ENCODE measurements around the gene TBC1D22A.

The TBC1D22A gene

DNA sequence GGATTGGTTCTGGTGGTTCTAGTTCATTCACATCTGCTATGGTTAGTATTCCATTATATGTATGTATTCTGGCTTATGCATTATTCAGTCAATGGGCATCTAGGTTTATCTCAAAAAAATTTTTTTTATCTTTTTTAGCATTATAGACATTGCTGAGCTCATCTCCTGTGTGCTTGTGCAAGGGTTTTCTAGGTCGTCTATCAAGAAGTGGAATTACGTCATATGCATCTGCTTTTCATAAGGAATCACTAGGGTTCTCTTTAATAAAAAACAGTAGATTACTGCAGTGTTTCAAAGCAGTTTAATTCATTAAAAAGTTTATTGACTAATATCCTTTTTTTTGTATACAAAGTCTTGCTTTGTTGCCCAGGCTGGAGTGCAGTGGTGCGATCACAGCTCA, 21.3 kb downstream of the TBC1D22A start:
- Histone ChIP-seq H3K27ac (ENCODE audit: low read length) (no peak overlapping the region), H3K4me3 (ENCODE audit: low read length in 2 of 2) (no peak overlapping the region), H3K9ac (ENCODE audit: low read length in 2 of 2) (no peak overlapping the region), H3K36me3 (ENCODE audit: control insufficient read depth in 2 of 2, insufficient read depth in 2 of 2, low read length in 2 of 2) (peaks cover 0 to 3% of the 10 kb centered on the region in 2 donors), H3K4me1 (ENCODE audit: control insufficient read depth, insufficient read depth, low read length) (no peaks in the 10 kb centered on the region), H3K27me3 (ENCODE audit: control insufficient read depth in 1 of 2, insufficient read depth in 2 of 2, low read length in 2 of 2) (no peaks in the 10 kb centered on the region), H3K9me3 (ENCODE audit: control insufficient read depth in 2 of 2, low read length in 2 of 2) (no peaks in the 10 kb centered on the region)

DNA sequence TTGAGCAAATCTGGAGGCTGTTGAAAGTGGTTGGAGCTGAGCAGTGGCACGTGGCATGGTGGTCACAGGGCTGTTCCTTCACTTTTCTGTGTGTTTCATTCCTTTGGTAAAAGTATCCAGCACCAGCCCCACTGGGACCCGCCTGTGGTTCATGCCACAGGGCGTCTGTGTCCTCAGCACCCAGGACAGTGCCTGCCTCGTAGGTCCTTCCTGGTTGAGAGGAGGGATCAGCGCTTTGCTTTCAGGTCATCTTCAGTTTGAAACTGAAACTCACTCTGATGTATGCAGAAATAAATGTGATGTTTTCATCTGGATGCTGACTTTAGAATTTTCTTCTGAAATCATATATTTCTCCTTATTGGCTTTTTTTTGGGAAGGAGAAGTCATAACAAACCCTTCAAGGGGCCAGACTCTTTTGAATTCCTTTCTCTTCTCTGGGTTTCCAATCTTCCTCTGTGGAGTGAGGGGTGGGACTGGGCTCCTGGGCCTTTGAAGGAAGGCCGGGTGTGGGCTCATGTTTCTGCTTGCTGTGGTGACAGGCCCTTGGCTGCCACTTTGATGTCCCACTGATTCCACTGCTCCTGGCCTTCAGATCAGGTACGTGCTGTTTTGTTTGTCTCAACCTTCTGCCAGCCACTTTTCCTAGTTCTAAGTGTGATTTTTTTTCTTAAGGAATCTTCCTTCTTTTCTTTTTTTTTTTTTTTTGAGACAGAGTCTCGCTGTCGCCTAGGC, 26.2 kb downstream of the TBC1D22A start:
- H3K36me3 ChIP-seq (ENCODE audit: control insufficient read depth in 2 of 2, insufficient read depth in 2 of 2, low read length in 2 of 2), result peaks cover 2 to 12% of the 10 kb centered on the region in 2 donors

DNA sequence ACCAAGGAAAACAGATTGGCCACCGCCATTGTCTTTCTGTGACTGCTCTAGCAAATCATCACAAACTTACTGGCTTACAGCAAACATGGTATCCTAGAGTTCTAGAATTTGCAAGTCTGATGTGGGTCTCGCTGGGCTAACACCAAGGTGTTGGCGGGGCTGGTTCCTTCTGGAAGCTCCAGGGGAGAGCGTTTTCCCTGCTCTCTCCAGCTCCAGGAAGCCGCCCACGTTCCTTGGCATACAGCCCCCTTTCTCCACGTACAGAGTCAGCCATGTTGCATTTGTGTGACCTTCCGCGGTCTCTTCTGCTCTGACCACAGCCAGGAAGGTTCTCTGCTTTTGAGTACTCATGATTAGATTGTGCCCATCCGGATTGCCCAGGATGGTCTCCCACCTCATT, 27.5 kb downstream of the TBC1D22A start:
- Histone ChIP-seq H3K27ac (ENCODE audit: low read length) (no peak overlapping the region), H3K27me3 (ENCODE audit: control insufficient read depth in 1 of 2, insufficient read depth in 2 of 2, low read length in 2 of 2) (no peaks in the 10 kb centered on the region), H3K4me1 (ENCODE audit: control insufficient read depth, insufficient read depth, low read length) (peaks cover 9% of the 10 kb centered on the region), H3K4me3 (ENCODE audit: low read length in 2 of 2) (no peak overlapping the region), H3K36me3 (ENCODE audit: control insufficient read depth in 2 of 2, insufficient read depth in 2 of 2, low read length in 2 of 2) (peaks cover 9 to 20% of the 10 kb centered on the region in 2 donors), H3K9ac (ENCODE audit: low read length in 2 of 2) (no peak overlapping the region), H3K9me3 (ENCODE audit: control insufficient read depth in 2 of 2, low read length in 2 of 2) (no peaks in the 10 kb centered on the region)

More for the DNA sequence above, 26.2 kb downstream of the TBC1D22A start:
- Histone ChIP-seq H3K4me3 (ENCODE audit: low read length in 2 of 2) (no peak overlapping the region), H3K27ac (ENCODE audit: low read length) (no peak overlapping the region), H3K4me1 (ENCODE audit: control insufficient read depth, insufficient read depth, low read length) (peaks cover 9% of the 10 kb centered on the region), H3K27me3 (ENCODE audit: control insufficient read depth in 1 of 2, insufficient read depth in 2 of 2, low read length in 2 of 2) (no peaks in the 10 kb centered on the region), H3K9ac (ENCODE audit: low read length in 2 of 2) (no peak overlapping the region), H3K9me3 (ENCODE audit: control insufficient read depth in 2 of 2, low read length in 2 of 2) (no peaks in the 10 kb centered on the region)

DNA sequence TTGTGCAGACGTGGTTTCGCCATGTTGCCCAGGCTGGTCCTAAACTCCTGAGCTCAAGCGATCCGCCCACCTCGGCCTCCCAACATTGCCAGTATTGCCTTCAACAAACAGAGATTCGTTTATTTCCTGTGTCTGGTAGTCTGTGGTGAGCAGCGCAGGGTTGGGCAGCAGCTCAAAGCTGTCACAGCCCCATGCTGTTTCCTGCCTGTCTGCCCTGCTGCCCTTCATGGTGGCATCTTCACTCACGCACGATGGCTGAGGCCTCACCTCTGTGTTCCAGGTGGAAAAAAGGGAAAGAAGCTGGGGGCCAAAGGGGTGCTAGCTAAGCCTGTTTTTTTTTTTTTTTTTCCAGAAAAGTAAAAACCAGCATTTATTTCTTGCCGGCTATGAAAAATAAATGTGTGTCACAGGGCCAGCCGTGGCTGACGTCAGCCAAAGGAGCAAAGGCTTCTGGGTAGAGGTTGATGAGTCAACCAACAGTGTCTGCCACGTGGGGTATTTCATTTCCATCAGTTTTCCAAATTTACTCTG, 28.8 kb downstream of the TBC1D22A start:
- Histone ChIP-seq H3K9me3 (ENCODE audit: control insufficient read depth in 2 of 2, low read length in 2 of 2) (no peaks in the 10 kb centered on the region), H3K36me3 (ENCODE audit: control insufficient read depth in 2 of 2, insufficient read depth in 2 of 2, low read length in 2 of 2) (peaks cover 13 to 19% of the 10 kb centered on the region in 2 donors)

DNA sequence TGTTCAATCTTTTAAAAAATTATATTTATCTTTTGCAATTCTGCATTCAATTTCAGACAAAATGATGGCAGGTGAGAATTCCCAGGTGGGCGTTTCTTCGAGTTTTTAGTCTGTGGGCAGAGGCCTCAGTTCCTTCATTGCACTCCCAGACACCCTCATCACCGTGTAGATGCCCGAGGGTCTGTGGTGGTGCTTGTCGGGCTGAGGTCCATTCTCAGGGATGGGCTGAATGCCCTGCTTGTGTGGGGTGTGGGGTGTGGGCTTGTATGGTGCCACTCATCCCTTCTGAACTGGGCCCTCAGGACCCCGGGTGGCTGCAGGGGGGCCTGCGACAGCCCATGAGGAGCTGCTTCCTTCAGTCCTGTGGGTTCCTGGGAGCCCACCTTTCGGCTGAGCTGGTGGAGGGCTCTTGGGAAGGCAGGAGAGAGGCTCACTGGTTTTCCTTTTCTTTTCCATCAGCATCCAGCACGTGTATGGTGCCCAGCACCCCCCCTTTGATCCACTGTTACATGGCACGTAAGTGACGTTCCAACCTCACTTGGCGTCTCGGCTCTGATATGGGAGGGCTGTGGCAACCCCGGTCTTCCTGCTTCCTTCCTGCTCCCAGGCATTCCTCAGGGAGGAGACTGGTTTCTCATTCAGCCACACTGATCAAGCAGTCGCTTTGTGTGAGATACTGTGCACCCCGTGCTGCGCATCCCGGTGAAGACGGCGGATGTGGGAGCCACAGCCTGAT, 29.8 kb downstream of the TBC1D22A start:
- Histone ChIP-seq H3K27ac (ENCODE audit: low read length) (no peak overlapping the region), H3K36me3 (ENCODE audit: control insufficient read depth in 2 of 2, insufficient read depth in 2 of 2, low read length in 2 of 2) (peaks cover 13 to 20% of the 10 kb centered on the region in 2 donors), H3K9ac (ENCODE audit: low read length in 2 of 2) (no peak overlapping the region), H3K4me1 (ENCODE audit: control insufficient read depth, insufficient read depth, low read length) (peaks cover 9% of the 10 kb centered on the region), H3K9me3 (ENCODE audit: control insufficient read depth in 2 of 2, low read length in 2 of 2) (no peaks in the 10 kb centered on the region), H3K27me3 (ENCODE audit: control insufficient read depth in 1 of 2, insufficient read depth in 2 of 2, low read length in 2 of 2) (no peaks in the 10 kb centered on the region), H3K4me3 (ENCODE audit: low read length in 2 of 2) (no peak overlapping the region)

More for the DNA sequence above, 28.8 kb downstream of the TBC1D22A start:
- Histone ChIP-seq H3K9ac (ENCODE audit: low read length in 2 of 2) (no peak overlapping the region), H3K27me3 (ENCODE audit: control insufficient read depth in 1 of 2, insufficient read depth in 2 of 2, low read length in 2 of 2) (no peaks in the 10 kb centered on the region), H3K4me3 (ENCODE audit: low read length in 2 of 2) (peak overlapping the region in 1 of 2 donors; percentile 15), H3K27ac (ENCODE audit: low read length) (no peak overlapping the region), H3K4me1 (ENCODE audit: control insufficient read depth, insufficient read depth, low read length) (peaks cover 9% of the 10 kb centered on the region)

DNA sequence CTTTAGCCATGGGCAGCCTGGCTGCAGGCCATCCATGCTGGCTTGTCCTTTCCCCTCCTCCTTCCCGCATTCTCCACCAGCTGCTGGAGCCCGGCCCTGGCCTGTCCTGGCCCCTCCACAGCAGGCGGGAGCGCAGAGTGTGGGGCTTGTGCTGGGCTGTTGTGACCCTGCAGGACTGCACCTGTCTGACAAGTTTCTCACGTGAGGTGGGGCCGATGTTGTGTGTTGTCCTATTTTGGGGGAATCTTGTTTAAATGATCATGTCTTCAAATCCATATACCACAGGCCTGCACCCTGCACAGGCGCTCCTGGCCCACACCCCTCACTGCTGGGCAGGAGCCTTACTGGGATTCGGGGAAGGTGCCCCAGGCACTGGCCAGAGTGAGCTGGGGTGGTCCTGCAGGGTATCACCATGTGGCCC, 30.4 kb downstream of the TBC1D22A start:
- Histone ChIP-seq H3K27ac (ENCODE audit: low read length) (no peak overlapping the region), H3K27me3 (ENCODE audit: control insufficient read depth in 1 of 2, insufficient read depth in 2 of 2, low read length in 2 of 2) (no peaks in the 10 kb centered on the region), H3K36me3 (ENCODE audit: control insufficient read depth in 2 of 2, insufficient read depth in 2 of 2, low read length in 2 of 2) (peaks cover 17 to 23% of the 10 kb centered on the region in 2 donors)

DNA sequence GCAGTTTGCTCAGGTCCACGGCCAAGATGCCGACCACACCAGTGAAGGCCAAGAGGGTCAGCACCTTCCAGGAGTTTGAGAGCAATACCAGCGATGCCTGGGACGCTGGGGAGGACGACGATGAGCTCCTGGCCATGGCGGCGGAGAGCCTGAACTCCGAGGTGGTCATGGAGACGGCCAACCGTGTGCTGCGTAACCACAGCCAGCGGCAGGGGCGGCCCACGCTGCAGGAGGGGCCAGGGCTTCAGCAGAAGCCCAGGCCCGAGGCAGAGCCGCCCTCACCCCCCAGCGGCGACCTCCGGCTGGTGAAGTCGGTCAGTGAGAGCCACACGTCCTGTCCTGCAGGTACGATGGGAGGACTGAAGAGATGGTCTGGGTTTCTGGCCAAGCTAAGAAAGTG, 31.0 kb downstream of the TBC1D22A start:
- Histone ChIP-seq H3K4me3 (ENCODE audit: low read length in 2 of 2) (no peak overlapping the region), H3K9me3 (ENCODE audit: control insufficient read depth in 2 of 2, low read length in 2 of 2) (no peaks in the 10 kb centered on the region), H3K36me3 (ENCODE audit: control insufficient read depth in 2 of 2, insufficient read depth in 2 of 2, low read length in 2 of 2) (peaks cover 17 to 27% of the 10 kb centered on the region in 2 donors), H3K27ac (ENCODE audit: low read length) (no peak overlapping the region), H3K27me3 (ENCODE audit: control insufficient read depth in 1 of 2, insufficient read depth in 2 of 2, low read length in 2 of 2) (no peaks in the 10 kb centered on the region), H3K9ac (ENCODE audit: low read length in 2 of 2) (no peak overlapping the region), H3K4me1 (ENCODE audit: control insufficient read depth, insufficient read depth, low read length) (peaks cover 9% of the 10 kb centered on the region)

More for the DNA sequence above, 30.4 kb downstream of the TBC1D22A start:
- H3K4me3 ChIP-seq (ENCODE audit: low read length in 2 of 2), result no peak overlapping the region
- H3K4me1 ChIP-seq (ENCODE audit: control insufficient read depth, insufficient read depth, low read length), result peaks cover 9% of the 10 kb centered on the region
- no peaks in the 10 kb centered on the region for H3K9me3 ChIP-seq (ENCODE audit: control insufficient read depth in 2 of 2, low read length in 2 of 2)
- H3K9ac ChIP-seq (ENCODE audit: low read length in 2 of 2), result no peak overlapping the region

DNA sequence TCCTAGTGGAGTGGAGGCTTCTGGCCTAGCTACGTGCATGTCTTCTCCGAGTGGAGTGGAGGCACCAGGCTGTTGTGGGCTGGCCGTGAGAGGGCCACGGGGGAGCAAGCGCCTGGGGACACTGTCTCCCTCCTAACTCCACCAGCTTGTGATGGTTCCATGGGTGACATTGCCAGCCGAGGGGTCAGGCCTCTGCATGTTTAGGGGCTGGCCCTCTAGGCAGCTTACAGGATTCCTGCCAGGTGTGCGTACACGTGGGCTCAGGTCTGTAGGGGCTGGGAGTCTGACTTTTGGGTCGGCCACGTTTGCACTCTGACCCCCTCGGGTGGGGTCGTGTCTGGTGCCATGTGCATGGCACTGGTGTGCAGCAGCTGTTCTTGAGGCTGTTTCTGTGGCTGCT, 31.6 kb downstream of the TBC1D22A start:
- Histone ChIP-seq H3K27me3 (ENCODE audit: control insufficient read depth in 1 of 2, insufficient read depth in 2 of 2, low read length in 2 of 2) (no peaks in the 10 kb centered on the region), H3K4me3 (ENCODE audit: low read length in 2 of 2) (no peak overlapping the region), H3K9me3 (ENCODE audit: control insufficient read depth in 2 of 2, low read length in 2 of 2) (no peaks in the 10 kb centered on the region), H3K9ac (ENCODE audit: low read length in 2 of 2) (no peak overlapping the region), H3K27ac (ENCODE audit: low read length) (no peak overlapping the region), H3K4me1 (ENCODE audit: control insufficient read depth, insufficient read depth, low read length) (peaks cover 9% of the 10 kb centered on the region), H3K36me3 (ENCODE audit: control insufficient read depth in 2 of 2, insufficient read depth in 2 of 2, low read length in 2 of 2) (peaks cover 17 to 27% of the 10 kb centered on the region in 2 donors)

DNA sequence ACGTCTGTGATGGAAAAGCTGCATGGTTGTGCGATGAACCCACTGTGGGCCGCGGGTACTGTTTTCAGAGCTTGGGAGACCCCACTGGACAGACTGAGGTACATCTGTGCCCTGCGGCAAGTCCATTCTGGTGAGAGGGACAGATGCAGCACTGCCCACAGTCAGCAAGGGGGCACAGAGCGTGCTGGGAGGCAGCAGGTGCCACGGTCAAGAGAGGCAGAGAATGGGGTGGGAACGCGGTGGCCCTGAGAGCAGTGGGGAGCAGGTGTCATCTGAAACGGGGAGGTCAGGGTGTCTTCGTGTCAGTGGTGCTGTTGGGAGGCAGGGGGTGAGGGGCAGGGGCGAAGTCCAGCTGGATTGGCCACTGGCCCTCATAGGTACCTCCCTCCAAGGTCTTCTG, 32.0 kb downstream of the TBC1D22A start:
- Histone ChIP-seq H3K4me3 (ENCODE audit: low read length in 2 of 2) (no peak overlapping the region), H3K9ac (ENCODE audit: low read length in 2 of 2) (no peak overlapping the region), H3K27ac (ENCODE audit: low read length) (no peak overlapping the region), H3K9me3 (ENCODE audit: control insufficient read depth in 2 of 2, low read length in 2 of 2) (no peaks in the 10 kb centered on the region), H3K27me3 (ENCODE audit: control insufficient read depth in 1 of 2, insufficient read depth in 2 of 2, low read length in 2 of 2) (no peaks in the 10 kb centered on the region), H3K4me1 (ENCODE audit: control insufficient read depth, insufficient read depth, low read length) (peaks cover 9% of the 10 kb centered on the region), H3K36me3 (ENCODE audit: control insufficient read depth in 2 of 2, insufficient read depth in 2 of 2, low read length in 2 of 2) (peaks cover 19 to 29% of the 10 kb centered on the region in 2 donors)

DNA sequence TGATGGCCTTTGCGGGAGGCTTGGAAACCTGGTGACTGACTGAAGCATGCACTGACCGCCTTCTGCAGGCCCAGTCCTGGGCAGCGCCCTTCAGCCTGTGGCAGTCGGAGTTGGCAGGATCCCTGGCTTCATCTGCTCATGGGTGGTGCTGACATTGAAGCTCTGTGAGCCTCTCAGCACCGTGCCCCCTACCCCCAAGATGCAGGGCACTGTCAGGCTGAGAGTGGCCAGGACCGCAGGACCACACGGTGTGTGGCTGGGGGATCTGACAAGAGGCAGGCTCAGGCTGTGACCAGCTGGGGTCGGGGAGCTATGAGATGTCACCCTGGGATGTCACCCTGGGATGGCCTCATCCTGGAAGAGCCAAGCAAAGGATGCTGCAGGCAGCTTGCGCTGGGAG, 32.7 kb downstream of the TBC1D22A start:
- no peak overlapping the region for H3K9ac ChIP-seq (ENCODE audit: low read length in 2 of 2)
- peaks cover 9% of the 10 kb centered on the region for H3K4me1 ChIP-seq (ENCODE audit: control insufficient read depth, insufficient read depth, low read length)
- H3K36me3 ChIP-seq (ENCODE audit: control insufficient read depth in 2 of 2, insufficient read depth in 2 of 2, low read length in 2 of 2), result peaks cover 25 to 36% of the 10 kb centered on the region in 2 donors
- H3K4me3 ChIP-seq (ENCODE audit: low read length in 2 of 2), result no peak overlapping the region
- H3K9me3 ChIP-seq (ENCODE audit: control insufficient read depth in 2 of 2, low read length in 2 of 2), result no peaks in the 10 kb centered on the region
- no peaks in the 10 kb centered on the region for H3K27me3 ChIP-seq (ENCODE audit: control insufficient read depth in 1 of 2, insufficient read depth in 2 of 2, low read length in 2 of 2)
- no peak overlapping the region for H3K27ac ChIP-seq (ENCODE audit: low read length)
